Osteocyte (in vitro differentiated cells): ENCODE results near the gene DTX1. TPM values are rescaled to one million over a fixed set of nuclear protein-coding genes. Genes with fewer than 3 reads are reported as not detected.

Experiments used
- DNase-seq: peaks from one replicate; pipeline ENCODE4 v3.0.0; 2021; ENCODE audit warnings: mixed read lengths; ENCODE audit not compliant: unreplicated experiment; ENCODE audit errors: extremely low spot score
- H3K27ac Mint-ChIP-seq: one replicate; pipeline ENCODE4 v1.8.0; 2021; ENCODE audit warnings: mild to moderate bottlenecking, mixed read lengths; ENCODE audit not compliant: unreplicated experiment
- H3K27me3 Mint-ChIP-seq: one replicate; pipeline ENCODE4 v1.8.0; 2021; ENCODE audit warnings: mixed read lengths; ENCODE audit not compliant: unreplicated experiment
- H3K36me3 Mint-ChIP-seq: one replicate; pipeline ENCODE4 v1.8.0; 2021; ENCODE audit warnings: mixed read lengths; ENCODE audit not compliant: unreplicated experiment
- H3K4me1 Mint-ChIP-seq: one replicate; pipeline ENCODE4 v1.8.0; 2021; ENCODE audit warnings: mixed read lengths; ENCODE audit not compliant: unreplicated experiment
- H3K4me3 Mint-ChIP-seq: one replicate; pipeline ENCODE4 v1.8.0; 2021; ENCODE audit warnings: mild to moderate bottlenecking, moderate library complexity, mixed read lengths; ENCODE audit not compliant: unreplicated experiment
- H3K9me3 Mint-ChIP-seq: one replicate; pipeline ENCODE4 v1.8.0; 2021; ENCODE audit warnings: mixed read lengths; ENCODE audit not compliant: unreplicated experiment
- CTCF ChIP-seq: fragments of 200-600 bp; sonication (generic); IDR thresholded peaks from 2 replicates; pipeline ENCODE4 v1.5.0; 2021; ENCODE audit warnings: antibody characterized with exemption, mild to moderate bottlenecking, moderate library complexity
- total RNA-seq: library from RNA; stranded (reverse); gene quantifications from 2 replicates; pipeline ENCODE4 v1.2.1, GENCODE V29; 2021

The DTX1 gene
- total RNA-seq, 1 donor from 2014 or later = not detected

- no peak for TF ChIP-seq CTCF
- no peak overlapping the region for H3K4me3 Mint-ChIP-seq
- DNase-seq = no peak
- H3K27ac Mint-ChIP-seq = no peak overlapping the region
- H3K36me3 Mint-ChIP-seq = no peaks in the 10 kb centered on the region
- H3K27me3 Mint-ChIP-seq = peaks cover 57% of the 10 kb centered on the region
- no peaks in the 10 kb centered on the region for H3K9me3 Mint-ChIP-seq
- no peaks in the 10 kb centered on the region for H3K4me1 Mint-ChIP-seq
These were observed 49.2 kb downstream of the DTX1 start for GRCh38 chr12:113105606-113106271.

GRCh38 chr12:113106361-113106760 lies 49.8 kb downstream of the DTX1 start:
- H3K4me3 Mint-ChIP-seq = no peak overlapping the region
- no peak for TF ChIP-seq CTCF
- no peaks in the 10 kb centered on the region for H3K4me1 Mint-ChIP-seq
- peaks cover 62% of the 10 kb centered on the region for H3K27me3 Mint-ChIP-seq
- no peaks in the 10 kb centered on the region for H3K9me3 Mint-ChIP-seq
- no peaks in the 10 kb centered on the region for H3K36me3 Mint-ChIP-seq
- no peak for DNase-seq
- H3K27ac Mint-ChIP-seq = no peak overlapping the region

- no peak for DNase-seq
- no peaks in the 10 kb centered on the region for H3K9me3 Mint-ChIP-seq
- no peaks in the 10 kb centered on the region for H3K4me1 Mint-ChIP-seq
- TF ChIP-seq CTCF = no peak
- H3K4me3 Mint-ChIP-seq = no peak overlapping the region
- H3K27ac Mint-ChIP-seq = no peak overlapping the region
- peaks cover 65% of the 10 kb centered on the region for H3K27me3 Mint-ChIP-seq
- no peaks in the 10 kb centered on the region for H3K36me3 Mint-ChIP-seq
These were observed 51.8 kb downstream of the DTX1 start for GRCh38 chr12:113108308-113108707.

GRCh38 chr12:113109360-113109759 lies 52.8 kb downstream of the DTX1 start:
- no peaks in the 10 kb centered on the region for H3K9me3 Mint-ChIP-seq
- H3K4me1 Mint-ChIP-seq = no peaks in the 10 kb centered on the region
- H3K36me3 Mint-ChIP-seq = no peaks in the 10 kb centered on the region
- TF ChIP-seq CTCF = no peak
- DNase-seq = no peak
- H3K4me3 Mint-ChIP-seq = no peak overlapping the region
- no peak overlapping the region for H3K27ac Mint-ChIP-seq
- peaks cover 63% of the 10 kb centered on the region for H3K27me3 Mint-ChIP-seq

GRCh38 chr12:113109872-113110599 lies 53.5 kb downstream of the DTX1 start:
- Mint-ChIP-seq H3K27ac (no peak overlapping the region), H3K9me3 (no peaks in the 10 kb centered on the region), H3K4me3 (no peak overlapping the region), H3K36me3 (no peaks in the 10 kb centered on the region), H3K27me3 (peaks cover 57% of the 10 kb centered on the region), H3K4me1 (no peaks in the 10 kb centered on the region)
- no peak for DNase-seq
- TF ChIP-seq CTCF = no peak
